ENCODE data around the gene CCBE1.

DNA sequence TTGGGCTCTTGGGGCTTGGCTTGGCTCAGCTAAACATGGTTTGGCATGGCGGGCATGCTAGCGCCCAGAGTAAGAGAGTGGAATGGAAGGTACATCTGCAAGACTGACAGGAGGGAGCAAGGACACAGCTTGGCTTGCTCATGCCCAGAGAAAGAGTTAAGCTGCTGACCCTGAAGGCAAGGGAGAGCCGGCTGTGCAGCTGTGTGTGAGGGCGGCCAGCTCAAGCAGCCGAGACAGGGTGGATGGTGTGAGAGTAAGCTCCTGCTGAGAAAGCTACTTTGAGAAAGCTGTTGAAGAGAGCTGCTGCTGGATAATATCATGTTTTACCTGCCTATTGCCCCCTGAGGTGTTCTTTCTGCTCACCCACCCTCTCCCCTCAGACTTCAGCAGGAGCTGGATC lies 135.6 kb downstream of the CCBE1 start:
- TF ChIP-seq, protein P1, sequence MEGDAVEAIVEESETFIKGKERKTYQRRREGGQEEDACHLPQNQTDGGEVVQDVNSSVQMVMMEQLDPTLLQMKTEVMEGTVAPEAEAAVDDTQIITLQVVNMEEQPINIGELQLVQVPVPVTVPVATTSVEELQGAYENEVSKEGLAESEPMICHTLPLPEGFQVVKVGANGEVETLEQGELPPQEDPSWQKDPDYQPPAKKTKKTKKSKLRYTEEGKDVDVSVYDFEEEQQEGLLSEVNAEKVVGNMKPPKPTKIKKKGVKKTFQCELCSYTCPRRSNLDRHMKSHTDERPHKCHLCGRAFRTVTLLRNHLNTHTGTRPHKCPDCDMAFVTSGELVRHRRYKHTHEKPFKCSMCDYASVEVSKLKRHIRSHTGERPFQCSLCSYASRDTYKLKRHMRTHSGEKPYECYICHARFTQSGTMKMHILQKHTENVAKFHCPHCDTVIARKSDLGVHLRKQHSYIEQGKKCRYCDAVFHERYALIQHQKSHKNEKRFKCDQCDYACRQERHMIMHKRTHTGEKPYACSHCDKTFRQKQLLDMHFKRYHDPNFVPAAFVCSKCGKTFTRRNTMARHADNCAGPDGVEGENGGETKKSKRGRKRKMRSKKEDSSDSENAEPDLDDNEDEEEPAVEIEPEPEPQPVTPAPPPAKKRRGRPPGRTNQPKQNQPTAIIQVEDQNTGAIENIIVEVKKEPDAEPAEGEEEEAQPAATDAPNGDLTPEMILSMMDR (IDR thresholded peaks at IDR 0.05 in 8 of 11, conservative IDR thresholded peaks at IDR 0.05 in 3 of 11), result no peak
- TF ChIP-seq POLR2AphosphoS5 (IDR thresholded peaks at IDR 0.05), result no peak
